ENCODE data around the gene ZFP92.

GRCh38 chrX:153441296-153441695 lies 30.0 kb downstream of the ZFP92 start:
- TF ChIP-seq CTCF (IDR thresholded peaks at IDR 0.05; ENCODE audit: extremely low read depth in 1 of 2, insufficient read depth in 1 of 2, low read depth in 1 of 2, low read length in 2 of 2), result no peak
- no peak for TF ChIP-seq POLR2A (IDR thresholded peaks at IDR 0.05; ENCODE audit: low read depth, low read length)
- TF ChIP-seq POLR2AphosphoS5 (IDR thresholded peaks at IDR 0.05; ENCODE audit: insufficient read depth, low read depth, low read length), result no peak
- TF ChIP-seq MYC (IDR thresholded peaks at IDR 0.05; ENCODE audit: low read depth, low read length), result no peak

Data from endothelial cell of umbilical vein (primary cell).